ENCODE measurements around the gene ZNF710. TPM values are rescaled to one million over a fixed set of nuclear protein-coding genes. Genes with fewer than 3 reads are reported as not detected.

ZNF710 gene
- total and polyA plus RNA-seq, 2 of the 13 experiments (the other 11 are each of a cell fraction or from before 2014, with no cell fraction given): 4.7 to 20.6 TPM

DNA sequence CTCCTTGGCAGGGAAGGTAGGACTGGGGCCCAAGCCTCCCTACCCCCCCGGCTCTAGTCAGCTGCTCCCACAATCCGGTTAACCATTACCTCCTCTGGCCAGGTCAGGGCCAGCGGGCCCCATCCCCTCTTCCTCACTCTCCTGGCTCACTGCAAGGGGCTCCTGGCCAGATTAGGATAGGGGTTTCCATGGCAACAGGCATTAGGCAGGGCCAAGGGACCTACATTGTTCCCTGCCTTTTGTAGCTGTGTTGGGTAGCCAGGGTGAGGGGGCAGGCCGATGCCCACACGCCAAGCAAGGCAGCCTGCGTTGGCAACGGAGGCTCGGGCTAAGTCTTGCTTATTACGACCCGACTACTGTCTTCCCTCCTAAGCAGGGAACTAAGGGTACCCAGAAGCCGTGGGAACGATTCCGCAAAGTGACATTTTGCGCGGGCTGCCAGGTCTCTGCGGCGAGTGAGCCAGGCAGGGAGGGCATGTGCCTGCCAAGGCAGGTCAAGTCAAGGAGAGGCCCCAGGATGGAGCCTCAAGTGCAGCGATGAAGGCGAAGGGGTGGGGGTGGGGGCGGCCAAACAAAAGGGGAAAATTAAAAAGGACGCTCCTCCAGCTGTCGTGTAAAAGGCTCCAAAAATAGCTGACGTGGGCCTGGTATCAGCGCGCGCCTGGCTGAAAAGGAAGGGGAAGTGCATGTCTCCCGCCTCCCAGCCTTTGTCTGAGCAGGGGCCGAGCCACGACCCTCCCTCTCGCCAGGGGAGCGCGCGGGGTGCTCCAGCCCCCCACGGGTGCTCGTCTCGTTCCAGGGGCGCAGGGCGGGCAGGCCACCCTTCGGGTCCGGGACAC is 100.2 kb downstream of the ZNF710 start (continued):
- TF ChIP-seq ZNF260 (CRISPR knock-in tag; IDR thresholded peaks at IDR 0.05; ENCODE audit: borderline replicate concordance, low read depth): no peak
- TF ChIP-seq ZFP36L2 (CRISPR knock-in tag; IDR thresholded peaks at IDR 0.05): no peak
- TF ChIP-seq XRCC5 (optimal IDR thresholded peaks at IDR 0.05; ENCODE audit: low read length): no peak
- TF ChIP-seq HMGA1 (CRISPR knock-in tag; conservative IDR thresholded peaks at IDR 0.05): no peak
- no peak for TF ChIP-seq REPIN1 (CRISPR knock-in tag; IDR thresholded peaks at IDR 0.05; ENCODE audit: borderline replicate concordance, low read depth)
- no peak for TF ChIP-seq NR2F2 (IDR thresholded peaks at IDR 0.05; ENCODE audit: borderline replicate concordance, low read depth)
- TF ChIP-seq, protein P1, sequence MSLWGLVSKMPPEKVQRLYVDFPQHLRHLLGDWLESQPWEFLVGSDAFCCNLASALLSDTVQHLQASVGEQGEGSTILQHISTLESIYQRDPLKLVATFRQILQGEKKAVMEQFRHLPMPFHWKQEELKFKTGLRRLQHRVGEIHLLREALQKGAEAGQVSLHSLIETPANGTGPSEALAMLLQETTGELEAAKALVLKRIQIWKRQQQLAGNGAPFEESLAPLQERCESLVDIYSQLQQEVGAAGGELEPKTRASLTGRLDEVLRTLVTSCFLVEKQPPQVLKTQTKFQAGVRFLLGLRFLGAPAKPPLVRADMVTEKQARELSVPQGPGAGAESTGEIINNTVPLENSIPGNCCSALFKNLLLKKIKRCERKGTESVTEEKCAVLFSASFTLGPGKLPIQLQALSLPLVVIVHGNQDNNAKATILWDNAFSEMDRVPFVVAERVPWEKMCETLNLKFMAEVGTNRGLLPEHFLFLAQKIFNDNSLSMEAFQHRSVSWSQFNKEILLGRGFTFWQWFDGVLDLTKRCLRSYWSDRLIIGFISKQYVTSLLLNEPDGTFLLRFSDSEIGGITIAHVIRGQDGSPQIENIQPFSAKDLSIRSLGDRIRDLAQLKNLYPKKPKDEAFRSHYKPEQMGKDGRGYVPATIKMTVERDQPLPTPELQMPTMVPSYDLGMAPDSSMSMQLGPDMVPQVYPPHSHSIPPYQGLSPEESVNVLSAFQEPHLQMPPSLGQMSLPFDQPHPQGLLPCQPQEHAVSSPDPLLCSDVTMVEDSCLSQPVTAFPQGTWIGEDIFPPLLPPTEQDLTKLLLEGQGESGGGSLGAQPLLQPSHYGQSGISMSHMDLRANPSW (CRISPR knock-in tag; IDR thresholded peaks at IDR 0.05; ENCODE audit: borderline replicate concordance): no peak
- no peak for TF ChIP-seq ZEB1 (IDR thresholded peaks at IDR 0.05; ENCODE audit: insufficient replicate concordance, low read depth)
- TF ChIP-seq, protein P2, sequence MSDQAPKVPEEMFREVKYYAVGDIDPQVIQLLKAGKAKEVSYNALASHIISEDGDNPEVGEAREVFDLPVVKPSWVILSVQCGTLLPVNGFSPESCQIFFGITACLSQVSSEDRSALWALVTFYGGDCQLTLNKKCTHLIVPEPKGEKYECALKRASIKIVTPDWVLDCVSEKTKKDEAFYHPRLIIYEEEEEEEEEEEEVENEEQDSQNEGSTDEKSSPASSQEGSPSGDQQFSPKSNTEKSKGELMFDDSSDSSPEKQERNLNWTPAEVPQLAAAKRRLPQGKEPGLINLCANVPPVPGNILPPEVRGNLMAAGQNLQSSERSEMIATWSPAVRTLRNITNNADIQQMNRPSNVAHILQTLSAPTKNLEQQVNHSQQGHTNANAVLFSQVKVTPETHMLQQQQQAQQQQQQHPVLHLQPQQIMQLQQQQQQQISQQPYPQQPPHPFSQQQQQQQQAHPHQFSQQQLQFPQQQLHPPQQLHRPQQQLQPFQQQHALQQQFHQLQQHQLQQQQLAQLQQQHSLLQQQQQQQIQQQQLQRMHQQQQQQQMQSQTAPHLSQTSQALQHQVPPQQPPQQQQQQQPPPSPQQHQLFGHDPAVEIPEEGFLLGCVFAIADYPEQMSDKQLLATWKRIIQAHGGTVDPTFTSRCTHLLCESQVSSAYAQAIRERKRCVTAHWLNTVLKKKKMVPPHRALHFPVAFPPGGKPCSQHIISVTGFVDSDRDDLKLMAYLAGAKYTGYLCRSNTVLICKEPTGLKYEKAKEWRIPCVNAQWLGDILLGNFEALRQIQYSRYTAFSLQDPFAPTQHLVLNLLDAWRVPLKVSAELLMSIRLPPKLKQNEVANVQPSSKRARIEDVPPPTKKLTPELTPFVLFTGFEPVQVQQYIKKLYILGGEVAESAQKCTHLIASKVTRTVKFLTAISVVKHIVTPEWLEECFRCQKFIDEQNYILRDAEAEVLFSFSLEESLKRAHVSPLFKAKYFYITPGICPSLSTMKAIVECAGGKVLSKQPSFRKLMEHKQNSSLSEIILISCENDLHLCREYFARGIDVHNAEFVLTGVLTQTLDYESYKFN (CRISPR knock-in tag; conservative IDR thresholded peaks at IDR 0.05): peak; percentile 62
- TF ChIP-seq ZNF430 (CRISPR knock-in tag; IDR thresholded peaks at IDR 0.05): no peak
- TF ChIP-seq, protein P3, sequence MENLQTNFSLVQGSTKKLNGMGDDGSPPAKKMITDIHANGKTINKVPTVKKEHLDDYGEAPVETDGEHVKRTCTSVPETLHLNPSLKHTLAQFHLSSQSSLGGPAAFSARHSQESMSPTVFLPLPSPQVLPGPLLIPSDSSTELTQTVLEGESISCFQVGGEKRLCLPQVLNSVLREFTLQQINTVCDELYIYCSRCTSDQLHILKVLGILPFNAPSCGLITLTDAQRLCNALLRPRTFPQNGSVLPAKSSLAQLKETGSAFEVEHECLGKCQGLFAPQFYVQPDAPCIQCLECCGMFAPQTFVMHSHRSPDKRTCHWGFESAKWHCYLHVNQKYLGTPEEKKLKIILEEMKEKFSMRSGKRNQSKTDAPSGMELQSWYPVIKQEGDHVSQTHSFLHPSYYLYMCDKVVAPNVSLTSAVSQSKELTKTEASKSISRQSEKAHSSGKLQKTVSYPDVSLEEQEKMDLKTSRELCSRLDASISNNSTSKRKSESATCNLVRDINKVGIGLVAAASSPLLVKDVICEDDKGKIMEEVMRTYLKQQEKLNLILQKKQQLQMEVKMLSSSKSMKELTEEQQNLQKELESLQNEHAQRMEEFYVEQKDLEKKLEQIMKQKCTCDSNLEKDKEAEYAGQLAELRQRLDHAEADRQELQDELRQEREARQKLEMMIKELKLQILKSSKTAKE (CRISPR knock-in tag; IDR thresholded peaks at IDR 0.05; ENCODE audit: borderline replicate concordance): no peak
- no peak for TF ChIP-seq SMC3 (IDR thresholded peaks at IDR 0.05; ENCODE audit: low read length)
- no peak for TF ChIP-seq POLR2G (IDR thresholded peaks at IDR 0.05; ENCODE audit: low read depth, low read length)
- no peak for TF ChIP-seq HDAC1 (CRISPR knock-in tag; IDR thresholded peaks at IDR 0.05)
- TF ChIP-seq ZNF343 (CRISPR knock-in tag; IDR thresholded peaks at IDR 0.05): no peak
- no peak for TF ChIP-seq ATF7-NPFF (CRISPR knock-in tag; IDR thresholded peaks at IDR 0.05; ENCODE audit: low read depth)
- TF ChIP-seq, protein P4, sequence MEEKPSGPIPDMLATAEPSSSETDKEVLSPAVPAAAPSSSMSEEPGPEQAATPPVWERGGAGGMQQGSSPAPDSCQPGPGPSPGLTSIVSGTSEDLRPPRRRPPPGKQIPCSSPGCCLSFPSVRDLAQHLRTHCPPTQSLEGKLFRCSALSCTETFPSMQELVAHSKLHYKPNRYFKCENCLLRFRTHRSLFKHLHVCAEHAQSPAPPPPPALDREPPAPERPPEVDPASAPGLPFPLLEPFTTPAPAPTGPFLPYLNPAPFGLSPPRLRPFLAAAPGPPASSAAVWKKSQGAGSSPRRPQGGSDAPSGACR (CRISPR knock-in tag; IDR thresholded peaks at IDR 0.05): no peak
- peak; percentile 51; the same call in 1 of the 2 replicates for TF ChIP-seq MTA1 (CRISPR knock-in tag; IDR thresholded peaks at IDR 0.05; ENCODE audit: borderline replicate concordance)

All from HepG2 (cell line).